Measurements from ENCODE around the gene SESN2. TPM values are rescaled to one million over a fixed set of nuclear protein-coding genes. Genes with fewer than 3 reads are reported as not detected.

Gene SESN2
- total RNA-seq, 2 donors from 2014 or later: 11.2 to 27.5 TPM

GRCh38 chr1:28246427-28246832 is 12.9 kb upstream of the SESN2 start:
- H3K27ac ChIP-seq: peak overlapping the region; percentile 82 to 89
- TF ChIP-seq POLR2AphosphoS5 (IDR thresholded peaks at IDR 0.05) (peak; percentile 60), POLR2A (IDR thresholded peaks at IDR 0.05) (no peak)
- 8% methylated on average over 11 of the region's 11 CpGs for WGBS
- intact Hi-C loops (cut with DNase I): no loop called here
- H3K9me3 ChIP-seq: no peaks in the 10 kb centered on the region
- no peaks in the 10 kb centered on the region for H3K27me3 ChIP-seq (replicated peaks; ENCODE audit: insufficient read depth)
- H3K36me3 ChIP-seq: no peaks in the 10 kb centered on the region
- peaks cover 4% of the 10 kb centered on the region for H3K4me1 ChIP-seq (replicated peaks)
- H3K4me3 ChIP-seq: peak overlapping the region; percentile 47 to 61
- DNase-seq (ENCODE audit: low spot score): peak; percentile 44

GRCh38 chr1:28247612-28248272 is 11.6 kb upstream of the SESN2 start:
- Histone ChIP-seq H3K27me3 (replicated peaks; ENCODE audit: insufficient read depth) (no peaks in the 10 kb centered on the region), H3K9me3 (no peaks in the 10 kb centered on the region), H3K4me3 (peak overlapping the region; percentile 47 to 61), H3K36me3 (no peaks in the 10 kb centered on the region), H3K27ac (peak overlapping the region; percentile 82 to 89), H3K4me1 (replicated peaks) (peaks cover 4% of the 10 kb centered on the region)
- DNase-seq (ENCODE audit: low spot score): no peak
- intact Hi-C loops (cut with DNase I): no loop called here
- 65% methylated on average over 11 of the region's 11 CpGs for WGBS
- TF ChIP-seq POLR2AphosphoS5 (IDR thresholded peaks at IDR 0.05) (no peak), CTCF (IDR thresholded peaks at IDR 0.05) (no peak), POLR2A (IDR thresholded peaks at IDR 0.05) (no peak)

GRCh38 chr1:28248273-28249012 is 10.9 kb upstream of the SESN2 start:
- peaks cover 4% of the 10 kb centered on the region for H3K4me1 ChIP-seq (replicated peaks)

DNA sequence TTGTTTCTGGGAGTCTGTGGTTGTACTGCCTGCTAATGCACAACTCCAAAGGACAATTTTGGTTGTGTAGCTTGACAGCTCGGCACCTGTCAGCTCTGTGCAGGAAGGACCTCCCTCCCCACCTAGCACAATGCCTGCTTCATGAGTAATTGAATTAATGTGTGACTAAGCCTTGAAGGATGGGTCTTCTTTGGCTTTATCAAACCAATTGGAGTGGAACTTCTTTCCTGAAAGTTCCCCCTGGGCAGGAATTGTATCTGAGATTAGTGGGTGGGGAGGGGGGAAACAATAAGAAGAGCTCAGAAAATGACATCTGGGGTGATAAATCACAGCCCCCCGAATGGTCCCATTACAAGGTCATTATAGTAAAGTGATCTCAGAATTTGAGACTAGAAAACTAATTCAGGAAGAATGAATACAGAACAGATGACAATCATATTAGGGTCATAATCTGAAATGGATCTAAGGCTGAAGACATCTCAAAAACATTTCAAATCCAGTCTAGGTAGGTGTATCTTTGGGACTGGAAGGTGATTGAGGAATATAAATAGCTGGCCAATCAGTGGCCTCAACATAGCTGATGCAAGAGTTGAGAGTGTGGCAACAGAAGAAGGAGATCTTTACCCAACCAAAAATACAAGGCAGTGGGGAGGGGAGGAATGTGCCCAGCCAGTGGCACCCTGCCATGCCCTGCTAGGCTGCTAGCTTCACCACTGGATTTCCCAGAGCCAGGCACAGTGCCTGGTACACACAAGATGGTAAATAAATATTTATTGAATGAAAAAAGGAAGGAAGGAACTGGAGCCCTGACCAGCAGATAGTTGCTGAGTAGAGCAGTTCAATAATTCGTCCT is 10.1 kb upstream of the SESN2 start:
- peak; percentile 33 for TF ChIP-seq POLR2AphosphoS5 (IDR thresholded peaks at IDR 0.05)
- TF ChIP-seq CTCF (IDR thresholded peaks at IDR 0.05): no peak
- peak; percentile 22 for DNase-seq (ENCODE audit: low spot score)
- Histone ChIP-seq H3K4me3 (no peak overlapping the region), H3K4me1 (replicated peaks) (peaks cover 4% of the 10 kb centered on the region), H3K27me3 (replicated peaks; ENCODE audit: insufficient read depth) (no peaks in the 10 kb centered on the region), H3K36me3 (no peaks in the 10 kb centered on the region), H3K27ac (peak overlapping the region; percentile 82 to 89), H3K9me3 (no peaks in the 10 kb centered on the region)
- intact Hi-C loops (cut with DNase I): no loop called here
- WGBS: 32% methylated on average over 3 of the region's 3 CpGs

More at GRCh38 chr1:28248273-28249012, 10.9 kb upstream of the SESN2 start:
- no peaks in the 10 kb centered on the region for H3K9me3 ChIP-seq
- DNase-seq (ENCODE audit: low spot score): peak; percentile 68
- 8% methylated on average over 12 of the region's 12 CpGs for WGBS
- no peaks in the 10 kb centered on the region for H3K36me3 ChIP-seq
- peak overlapping the region; percentile 82 to 89 for H3K27ac ChIP-seq
- H3K27me3 ChIP-seq (replicated peaks; ENCODE audit: insufficient read depth): no peaks in the 10 kb centered on the region
- TF ChIP-seq POLR2AphosphoS5 (IDR thresholded peaks at IDR 0.05): peak; percentile 56
- TF ChIP-seq POLR2A (IDR thresholded peaks at IDR 0.05): no peak
- peak; percentile 76 to 87 (median 82) for TF ChIP-seq CTCF (IDR thresholded peaks at IDR 0.05)
- H3K4me3 ChIP-seq: no peak overlapping the region
- intact Hi-C loops (cut with DNase I): no loop called here

GRCh38 chr1:28249866-28250295 is 9.4 kb upstream of the SESN2 start:
- 67% methylated on average over 4 of the region's 4 CpGs for WGBS
- intact Hi-C loops (cut with DNase I): loop anchor here (10.0 kb wide), 1 partner anchor 355 kb away; no protein-coding TSS in a partner anchor
- Histone ChIP-seq H3K36me3 (no peaks in the 10 kb centered on the region), H3K27ac (no peak overlapping the region), H3K27me3 (replicated peaks; ENCODE audit: insufficient read depth) (no peaks in the 10 kb centered on the region), H3K9me3 (no peaks in the 10 kb centered on the region), H3K4me3 (no peak overlapping the region), H3K4me1 (replicated peaks) (peaks cover 4% of the 10 kb centered on the region)
- DNase-seq (ENCODE audit: low spot score): no peak
- TF ChIP-seq CTCF (IDR thresholded peaks at IDR 0.05): no peak
- no peak for TF ChIP-seq POLR2A (IDR thresholded peaks at IDR 0.05)
- TF ChIP-seq POLR2AphosphoS5 (IDR thresholded peaks at IDR 0.05): no peak

Data from prostate gland (tissue), 2 donors.